Psoas muscle (tissue), 8 donors: ENCODE results near the gene STMN3. TPM values are rescaled to one million over a fixed set of nuclear protein-coding genes. Genes with fewer than 3 reads are reported as not detected.

ENCODE experiments used
- ATAC-seq, 4 donors: fragments of 200-7000 bp; cut with Tn5 transposase; one replicate each; pipeline ENCODE4 v1.9.1; 2020; ENCODE audit warnings: moderate library complexity in 3 of 4, mild to moderate bottlenecking in 2 of 4
- DNase-seq, 2 donors: peaks; one replicate each; pipeline ENCODE4 v3.0.0-alpha.2; 2020
- H3K27ac ChIP-seq: fragments of 200-600 bp; one replicate; pipeline ENCODE4 v1.8.0; 2022
- H3K27me3 ChIP-seq, 3 donors: fragments of 200-600 bp in 1 of 3; one replicate each; pipeline versions ENCODE4 v1.6.1 to v1.8.0; 2013 to 2022; ENCODE audit warnings: low read length in 2 of 3, mild to moderate bottlenecking in 2 of 3, moderate library complexity in 1 of 3; ENCODE audit not compliant: insufficient read depth in 3 of 3
- H3K36me3 ChIP-seq, 2 donors: fragments of 200-600 bp in 1 of 2; one replicate each; pipeline versions ENCODE4 v1.6.1 to v1.8.0; 2013 to 2022; ENCODE audit warnings: low read depth in 1 of 2, mild to moderate bottlenecking in 1 of 2, moderate library complexity in 1 of 2; ENCODE audit not compliant: insufficient read depth in 1 of 2
- H3K4me1 ChIP-seq: fragments of 200-600 bp; one replicate; pipeline ENCODE4 v1.8.0; 2022
- H3K4me3 ChIP-seq: fragments of 200-600 bp; one replicate; pipeline ENCODE4 v1.8.0; 2022; ENCODE audit warnings: mild to moderate bottlenecking
- H3K9me3 ChIP-seq: fragments of 200-600 bp; one replicate; pipeline ENCODE4 v1.8.0; 2022
- CTCF ChIP-seq: fragments of 200-600 bp; IDR thresholded peaks from one replicate; pipeline ENCODE4 v1.8.0; 2022; ENCODE audit warnings: antibody characterized with exemption
- WGBS, 3 donors: extraction: QIAGEN DNeasy Blood & Tissue Kit; methylation state at CpG; one replicate each; pipeline versions ENCODE4 v1.1.6 to v1.1.7; 2013; 5-methylcytosine and 5-hydroxymethylcytosine counted together
- intact Hi-C, 2 donors: fragments of 100-400 bp; cut with DNase I; formaldehyde crosslinking; loops; one replicate each; pipeline versions ENCODE4 v1.11.0 to v1.14.2; 2022
- polyA plus RNA-seq, 3 donors: library from polyadenylated mRNA; stranded (reverse); fragments of 200-250 nt; gene quantifications; one replicate each; pipeline ENCODE4 v1.2.3, GENCODE V29; 2013
- total RNA-seq, 4 donors: library from RNA; stranded (reverse); fragmentation: NEBNext Ultra II Directional in 2 of 4; extraction: Animal tissue kit (Norgen Biotek cat#: 25700) in 2 of 4; gene quantifications; one replicate each; pipeline versions ENCODE4 v1.2.1 to v1.2.4, GENCODE V29; 2021 to 2023
- donor health status: healthy with polysubstance abuse.
- donor health status: DM: no; HTN: no; CAD: no; lungs with moderate emphysema.
- donor health status: Bipolar disorder and iron deficiency.
- donor health status: healthy.
- donor health status: DM: yes; HTN: yes; CAD: no.
- donor health status: DM: no; HTN: no; CAD: no.
- donor health status: DM: no; HTN: no; CAD: no.
- donor health status: DM: yes; HTN: yes; CAD: no.

STMN3 gene
- total and polyA plus RNA-seq, 7 donors = 1.0 to 3.1 (median 2.4) TPM

GRCh38 chr20:63693083-63693732 lies 40.0 kb upstream of the STMN3 start:
- no peak for TF ChIP-seq CTCF
- Histone ChIP-seq H3K36me3 (peaks cover 4 to 20% of the 10 kb centered on the region in 2 donors), H3K4me1 (peaks cover 19% of the 10 kb centered on the region)

GRCh38 chr20:63692436-63693082 lies 39.3 kb upstream of the STMN3 start:
- Histone ChIP-seq H3K27ac (no peak overlapping the region), H3K9me3 (no peaks in the 10 kb centered on the region), H3K27me3 (no peaks in the 10 kb centered on the region), H3K4me3 (no peak overlapping the region), H3K36me3 (peaks cover 4 to 20% of the 10 kb centered on the region in 2 donors), H3K4me1 (peaks cover 17% of the 10 kb centered on the region)
- WGBS, 3 donors = 41 to 63% (median 55%) methylated on average over 16 to 20 of the region's 20 CpGs
- intact Hi-C loops = no loop called here
- peak in 3 of 4 donors; percentile 11 to 15 (median 11) for ATAC-seq
- no peak for TF ChIP-seq CTCF
- peak in 1 of 2 donors; percentile 60 for DNase-seq

More at GRCh38 chr20:63693083-63693732, 40.0 kb upstream of the STMN3 start:
- ATAC-seq (no peak), DNase-seq (peak in 1 of 2 donors; percentile 57)
- WGBS, 3 donors = 69 to 73% (median 72%) methylated on average over 10 of the region's 10 CpGs
- Histone ChIP-seq H3K27me3 (no peaks in the 10 kb centered on the region), H3K9me3 (no peaks in the 10 kb centered on the region), H3K4me3 (no peak overlapping the region), H3K27ac (no peak overlapping the region)
- intact Hi-C loops = no loop called here

GRCh38 chr20:63691711-63692435 lies 38.6 kb upstream of the STMN3 start:
- ATAC-seq (peak in 2 of 4 donors; percentile 0 to 3), DNase-seq (peak in 1 of 2 donors; percentile 53)
- H3K27ac ChIP-seq = no peak overlapping the region
- H3K4me1 ChIP-seq = peaks cover 16% of the 10 kb centered on the region
- H3K9me3 ChIP-seq = no peaks in the 10 kb centered on the region
- no peak for TF ChIP-seq CTCF
- H3K27me3 ChIP-seq = no peaks in the 10 kb centered on the region
- intact Hi-C loops = no loop called here
- H3K4me3 ChIP-seq = no peak overlapping the region
- H3K36me3 ChIP-seq = peaks cover 4 to 20% of the 10 kb centered on the region in 2 donors
- 57 to 74% (median 60%) methylated on average over 20 to 21 of the region's 21 CpGs for WGBS, 3 donors

GRCh38 chr20:63690898-63691710 lies 37.9 kb upstream of the STMN3 start:
- ATAC-seq (peak in 1 of 4 donors; percentile 4), DNase-seq (peak; percentile 18 to 54)
- peaks cover 4 to 20% of the 10 kb centered on the region in 2 donors for H3K36me3 ChIP-seq
- intact Hi-C loops = no loop called here
- WGBS, 3 donors = 58 to 75% (median 65%) methylated on average over 20 to 24 of the region's 24 CpGs
- H3K4me1 ChIP-seq = peaks cover 8% of the 10 kb centered on the region
- no peaks in the 10 kb centered on the region for H3K27me3 ChIP-seq
- H3K4me3 ChIP-seq = no peak overlapping the region
- no peak for TF ChIP-seq CTCF
- H3K9me3 ChIP-seq = no peaks in the 10 kb centered on the region
- H3K27ac ChIP-seq = no peak overlapping the region
